GM18526 (cell line): ENCODE measurements around the gene LECT2.

ENCODE experiments used
- POLR2A ChIP-seq: IDR thresholded peaks from 3 replicates; pipeline ENCODE4 v1.6.1; 2011; ENCODE audit not compliant: insufficient read length; ENCODE audit errors: extremely low read depth

LECT2 gene

DNA sequence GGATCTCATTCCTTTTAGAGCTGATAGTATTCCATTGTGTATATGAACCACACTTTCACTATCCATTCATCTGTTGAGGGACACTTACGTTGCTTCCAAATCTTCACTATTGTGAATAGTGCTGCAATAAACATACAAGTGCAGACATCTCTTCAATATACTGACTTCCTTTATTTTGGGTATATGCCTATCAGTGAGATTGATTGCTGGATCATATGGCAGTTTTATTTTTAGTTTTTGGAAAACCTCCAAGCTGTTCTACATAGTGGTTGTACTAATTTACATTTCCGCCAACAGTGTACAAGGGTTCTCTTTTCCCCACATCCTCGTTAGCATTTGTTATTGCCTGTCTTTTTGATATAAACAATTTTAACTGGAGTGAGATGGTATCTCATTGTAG, 33.8 kb upstream of the LECT2 start:
- TF ChIP-seq POLR2A: no peak

DNA sequence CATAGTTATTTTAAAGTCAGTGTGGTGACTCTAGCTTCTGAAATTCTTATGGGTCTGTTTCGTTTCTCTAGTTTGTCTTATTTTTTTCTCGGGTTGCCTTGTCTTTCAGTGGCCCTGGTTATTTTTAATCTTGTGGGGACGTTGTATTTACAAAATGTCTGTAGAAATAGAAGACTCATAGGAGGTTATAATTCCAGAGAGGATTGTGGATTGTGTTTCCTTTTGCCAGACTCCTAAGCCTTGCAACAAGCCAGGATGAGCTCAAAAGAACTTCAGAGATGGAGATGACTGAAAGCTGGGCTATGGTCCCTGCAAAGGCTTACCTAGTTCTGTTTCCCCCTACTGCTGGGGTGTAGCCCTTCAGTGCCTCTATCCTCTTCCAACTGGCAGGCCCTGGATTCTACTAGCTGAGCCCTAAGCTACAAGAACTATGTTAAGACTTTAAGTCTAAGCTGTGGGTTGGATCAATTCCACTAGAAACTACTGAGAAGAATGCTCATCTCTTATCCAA, 32.2 kb upstream of the LECT2 start:
- TF ChIP-seq POLR2A: no peak

GRCh38 chr5:135986401-135986800, 31.6 kb upstream of the LECT2 start:
- TF ChIP-seq POLR2A: no peak

DNA sequence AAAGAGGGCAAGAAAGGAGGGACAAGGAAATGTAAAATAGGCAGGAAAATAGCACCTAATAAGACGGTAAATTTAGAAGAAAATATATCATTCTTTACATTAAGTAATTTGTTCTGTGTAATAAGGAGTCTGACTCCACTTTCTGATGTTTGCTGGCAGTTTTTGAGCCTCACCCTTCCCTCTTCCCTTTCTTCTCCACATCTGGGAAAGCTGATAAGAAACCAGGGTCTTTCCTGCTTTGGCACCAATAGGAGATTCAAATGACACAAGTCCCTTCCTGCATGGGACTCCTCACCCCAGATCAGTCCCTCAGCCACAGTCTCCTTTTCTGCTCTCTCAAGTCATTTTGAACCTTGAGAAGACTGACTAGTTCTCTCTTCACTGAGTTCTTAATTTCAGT, 31.2 kb upstream of the LECT2 start:
- TF ChIP-seq POLR2A: no peak

DNA sequence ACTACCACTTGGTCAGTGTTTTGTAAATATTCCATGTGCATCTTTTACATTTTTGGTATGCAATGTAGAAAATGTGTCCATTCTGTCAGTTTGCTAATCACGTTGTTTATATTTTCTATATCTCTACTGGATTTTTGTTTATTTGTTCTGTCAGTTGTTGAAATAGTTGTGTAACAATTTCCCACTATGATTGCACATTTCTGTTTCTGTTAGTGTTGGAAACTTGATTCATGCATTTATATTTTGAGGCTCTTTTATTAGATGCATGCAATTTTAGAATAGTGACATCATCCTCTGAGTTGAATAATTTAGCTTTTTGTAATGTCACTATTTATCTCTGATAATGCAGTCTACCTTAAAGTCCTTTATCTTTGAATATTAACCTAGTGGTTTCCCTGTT, 25.8 kb upstream of the LECT2 start:
- TF ChIP-seq POLR2A: no peak

DNA sequence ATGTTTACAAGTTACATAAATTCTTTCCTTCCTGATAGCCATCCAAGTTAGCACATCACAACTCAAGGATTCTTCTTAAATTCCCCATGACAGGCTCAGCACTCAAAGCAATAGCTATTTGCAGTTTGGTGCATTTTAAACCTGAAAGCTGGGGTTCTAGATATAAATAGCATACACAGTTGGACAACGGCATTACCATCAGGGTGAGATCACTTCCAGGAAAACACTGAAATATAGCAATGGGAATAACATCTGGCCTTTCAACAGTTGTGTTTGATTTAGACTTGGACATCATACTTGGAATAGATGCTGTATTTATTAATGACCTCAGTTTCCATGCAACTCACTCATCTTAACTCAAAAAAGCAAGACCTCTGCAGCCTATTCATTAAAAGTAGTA, 24.7 kb upstream of the LECT2 start:
- no peak for TF ChIP-seq POLR2A

GRCh38 chr5:135978993-135979392, 24.2 kb upstream of the LECT2 start:
- TF ChIP-seq POLR2A: no peak

GRCh38 chr5:135978212-135978631, 23.4 kb upstream of the LECT2 start:
- no peak for TF ChIP-seq POLR2A

DNA sequence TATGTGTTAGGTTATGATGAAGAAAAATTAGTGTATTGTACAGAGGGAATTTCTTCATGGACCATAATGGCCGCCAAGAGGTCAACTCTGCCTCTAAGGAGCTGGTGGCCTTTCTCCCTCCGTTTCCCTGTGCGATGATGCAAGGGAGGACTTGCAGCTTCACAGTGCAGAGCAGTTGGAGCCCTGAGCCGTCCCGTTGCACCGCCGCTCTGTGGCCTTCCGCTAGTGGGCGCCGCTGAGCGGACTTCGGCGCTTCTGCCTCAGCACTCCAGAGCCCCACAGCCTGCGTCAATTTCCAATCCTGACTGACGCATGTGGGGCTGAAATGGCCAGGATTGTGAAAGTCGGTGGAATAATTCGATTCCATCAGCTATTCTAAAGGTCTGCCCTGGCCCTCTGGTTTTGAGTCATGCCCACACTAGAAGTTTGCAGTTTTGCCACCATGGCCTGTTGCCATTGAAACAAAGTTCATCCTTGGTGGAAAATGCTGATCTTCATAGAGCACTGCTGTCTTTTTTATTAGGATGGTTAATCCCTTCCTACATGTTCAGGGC, 22.7 kb upstream of the LECT2 start:
- no peak for TF ChIP-seq POLR2A

GRCh38 chr5:135976216-135976615, 21.4 kb upstream of the LECT2 start:
- TF ChIP-seq POLR2A: no peak

- no peak for TF ChIP-seq POLR2A
Observed at GRCh38 chr5:135975122-135975521, 20.3 kb upstream of the LECT2 start.

GRCh38 chr5:135974021-135974600, 19.3 kb upstream of the LECT2 start:
- no peak for TF ChIP-seq POLR2A

- no peak for TF ChIP-seq POLR2A
Observed at GRCh38 chr5:135973323-135974020, 18.7 kb upstream of the LECT2 start.

GRCh38 chr5:135971701-135972100, 16.9 kb upstream of the LECT2 start:
- TF ChIP-seq POLR2A: no peak

DNA sequence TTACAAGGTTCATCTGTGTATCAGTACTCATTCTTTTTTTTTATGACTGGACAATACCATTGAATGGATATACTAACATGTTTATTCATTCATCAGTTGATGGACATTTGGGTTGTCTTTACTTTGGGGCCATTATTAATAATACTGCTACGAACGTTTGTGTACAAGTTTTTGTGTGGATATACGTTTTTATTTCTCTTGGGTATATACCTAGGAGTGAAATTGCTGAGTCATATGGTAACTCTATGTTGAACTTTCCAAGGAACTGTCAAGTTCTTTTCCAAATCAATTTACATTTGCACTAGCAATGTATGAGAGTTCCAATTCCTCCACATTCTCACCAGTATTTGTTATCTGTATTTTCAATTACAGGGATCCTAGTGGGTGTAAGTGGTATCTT, 12.0 kb upstream of the LECT2 start:
- TF ChIP-seq POLR2A: no peak

DNA sequence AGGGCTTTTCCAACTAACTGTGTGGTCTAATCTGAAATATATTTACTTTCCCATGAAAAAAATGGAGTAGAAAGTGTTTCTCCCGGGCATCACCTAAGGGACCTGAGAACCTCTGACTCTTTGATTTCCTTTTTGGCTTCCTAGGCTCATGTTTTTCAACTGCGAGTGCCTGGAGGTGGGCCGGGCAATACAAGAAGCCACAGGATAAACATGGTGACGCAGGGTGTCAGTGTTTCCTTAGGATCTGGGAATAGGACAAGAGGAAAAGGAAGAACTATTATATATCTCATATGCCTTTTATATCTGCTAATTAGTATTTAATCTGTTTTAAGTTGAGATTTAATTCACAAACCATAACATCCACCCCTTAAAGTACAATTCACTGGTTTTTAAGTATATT, 11.4 kb upstream of the LECT2 start:
- no peak for TF ChIP-seq POLR2A
